GM12864 (cell line): Measurements from ENCODE around the gene DPF1.

Experiments
- DNase-seq: peaks from one replicate; pipeline ENCODE4 v3.0.0-alpha.2; 2011; ENCODE audit warnings: low read depth
- H3K4me3 ChIP-seq: 2 replicates; pipeline ENCODE4 v1.5.1; 2011; ENCODE audit warnings: mild to moderate bottlenecking, low read depth, low read length, control low read depth
- CTCF ChIP-seq: IDR thresholded peaks from 2 replicates; pipeline ENCODE4 v1.5.1; 2011; ENCODE audit warnings: low read depth, mild to moderate bottlenecking, moderate library complexity, low read length, control low read depth, inconsistent platforms; ENCODE audit errors: missing control alignments

DPF1 gene

GRCh38 chr19:38197937-38198704 is 25.9 kb downstream of the DPF1 start:
- DNase-seq = no peak
- no peak overlapping the region for H3K4me3 ChIP-seq
- no peak for TF ChIP-seq CTCF

- DNase-seq = no peak
- TF ChIP-seq CTCF = no peak
- H3K4me3 ChIP-seq = no peak overlapping the region
These were observed 26.9 kb downstream of the DPF1 start for GRCh38 chr19:38196948-38197656.

GRCh38 chr19:38196245-38196837 is 27.7 kb downstream of the DPF1 start:
- TF ChIP-seq CTCF = no peak
- no peak overlapping the region for H3K4me3 ChIP-seq
- DNase-seq = no peak

GRCh38 chr19:38195237-38195636 is 28.8 kb downstream of the DPF1 start:
- no peak overlapping the region for H3K4me3 ChIP-seq
- DNase-seq = no peak
- TF ChIP-seq CTCF = no peak

GRCh38 chr19:38194061-38194701 is 29.8 kb downstream of the DPF1 start:
- TF ChIP-seq CTCF = no peak
- DNase-seq = no peak
- H3K4me3 ChIP-seq = no peak overlapping the region

GRCh38 chr19:38193445-38193844 is 30.6 kb downstream of the DPF1 start:
- DNase-seq = no peak
- no peak overlapping the region for H3K4me3 ChIP-seq
- no peak for TF ChIP-seq CTCF
